Stimulated activated CD4-positive, alpha-beta T cell treated with anti-CD3 and anti-CD28 coated beads, Interleukin-1b, Interleukin-23, amount 100 ng/mL, for 48 hours (primary cell): Measurements from ENCODE around the gene KCNH2.

ENCODE experiments used
- DNase-seq: peaks from one replicate; pipeline ENCODE4 v3.0.0-alpha.2; 2020

KCNH2 gene

DNA sequence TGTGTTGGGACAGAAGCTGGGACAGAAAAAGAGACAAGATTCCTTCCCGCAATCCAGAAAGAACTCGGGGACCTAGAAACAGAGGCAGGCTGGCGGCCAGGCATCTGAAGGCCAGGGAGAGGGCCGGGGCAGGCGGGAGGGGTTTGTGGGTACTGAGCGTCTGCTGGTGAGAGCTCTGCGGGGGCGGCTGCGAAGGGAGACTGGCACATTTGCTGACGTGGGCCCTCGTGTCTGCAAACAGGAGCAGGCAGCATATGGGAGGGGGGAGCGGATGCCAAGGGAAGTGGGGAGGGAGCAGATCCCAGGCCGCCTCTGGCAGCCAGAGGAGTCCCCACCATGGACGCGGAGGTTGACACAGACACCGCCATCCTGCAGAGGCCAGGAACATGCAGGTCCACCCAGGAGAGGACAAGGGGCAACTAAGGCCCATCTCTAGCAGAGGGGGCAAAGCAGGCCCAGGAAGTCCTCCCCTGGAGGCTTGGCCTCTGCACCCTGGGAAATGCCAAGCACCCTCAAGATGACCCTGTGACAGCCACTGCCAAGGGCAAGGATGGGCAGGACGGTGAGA lies 32.2 kb downstream of the KCNH2 start:
- no peak for DNase-seq

DNA sequence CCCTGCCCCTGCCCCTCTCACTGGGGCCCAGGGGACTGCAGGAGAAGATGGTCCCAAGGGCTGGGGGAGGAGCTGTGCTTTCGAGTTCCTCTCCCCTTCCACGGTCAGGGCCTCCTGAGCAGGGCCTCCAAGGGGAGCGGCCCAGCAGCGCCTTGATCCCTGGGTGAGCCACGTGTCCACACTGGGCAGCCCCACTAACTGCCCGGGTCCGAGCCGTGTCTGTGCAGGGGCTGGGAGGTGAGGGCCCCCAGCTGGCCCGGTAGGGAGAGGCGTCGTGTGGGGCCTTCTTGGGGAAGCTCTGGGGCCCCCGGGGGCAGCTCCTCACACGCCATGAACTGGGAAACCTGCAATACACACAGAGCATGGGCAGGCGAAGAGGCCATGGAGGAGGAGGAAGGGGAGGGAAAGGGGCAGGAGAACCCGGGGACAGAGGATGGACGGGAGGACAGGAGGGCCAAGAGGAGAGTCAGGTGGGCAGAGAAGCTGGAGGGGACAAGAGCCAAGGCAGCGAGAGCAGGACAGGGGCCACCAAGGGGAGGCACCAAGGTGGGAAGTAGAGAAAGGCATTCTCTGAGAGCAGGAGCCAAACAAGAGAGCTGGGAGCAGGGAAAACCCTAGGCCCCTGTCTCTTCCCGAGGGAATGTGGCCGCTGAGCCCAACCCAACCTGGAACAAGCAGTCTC lies 32.8 kb downstream of the KCNH2 start:
- no peak for DNase-seq

DNA sequence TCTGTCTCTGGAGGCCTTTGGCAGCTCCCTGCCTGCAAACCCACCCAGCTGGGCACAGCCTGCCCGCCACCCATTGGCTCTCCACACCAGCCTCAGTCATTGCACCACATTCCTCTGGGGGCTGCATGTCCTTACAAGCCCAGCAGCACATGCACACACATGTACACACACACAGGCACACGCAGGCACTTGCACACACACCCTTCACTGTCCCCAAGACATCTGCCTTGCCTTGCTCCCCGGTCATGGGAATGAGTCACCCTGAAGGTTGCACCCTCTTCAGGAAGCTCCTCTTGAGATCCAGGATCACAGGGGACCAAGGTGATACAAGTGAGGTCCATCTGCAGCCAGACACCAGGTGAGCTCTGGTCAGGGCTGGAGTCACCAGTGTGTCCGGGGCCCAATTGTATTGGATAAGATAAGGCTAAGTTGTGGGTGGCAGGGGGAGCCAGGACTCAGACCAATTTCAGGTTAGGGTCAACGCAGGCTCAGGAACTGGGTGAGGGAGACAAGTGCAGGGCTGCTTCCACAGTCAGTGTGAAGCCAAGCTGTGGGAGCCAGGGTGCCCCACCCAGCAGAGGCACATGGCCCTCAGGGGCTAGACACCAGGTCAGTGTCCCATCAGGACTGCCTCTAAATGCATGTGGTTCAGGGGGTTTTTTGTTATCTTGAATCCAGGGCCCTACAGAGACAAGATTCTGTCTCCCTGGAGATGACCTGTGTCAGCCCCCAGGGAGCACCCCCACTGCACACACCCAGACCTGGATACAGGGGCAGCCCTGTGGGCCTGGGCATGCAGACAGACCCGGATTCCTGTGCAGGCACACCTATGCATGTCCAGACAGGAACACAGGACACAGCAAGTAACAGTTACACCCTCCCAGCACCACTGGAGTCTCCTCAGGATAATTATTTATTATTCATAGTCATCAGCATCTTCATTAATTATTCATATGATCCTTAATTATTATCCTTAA lies 33.8 kb downstream of the KCNH2 start:
- DNase-seq: no peak

- no peak for DNase-seq
Measured at GRCh38 chr7:150943453-150943814, 34.7 kb downstream of the KCNH2 start.

- DNase-seq: no peak
Measured at GRCh38 chr7:150942591-150943452, 35.3 kb downstream of the KCNH2 start.

- peak; percentile 45 for DNase-seq
Measured at GRCh38 chr7:150942001-150942590, 36.0 kb downstream of the KCNH2 start.

DNA sequence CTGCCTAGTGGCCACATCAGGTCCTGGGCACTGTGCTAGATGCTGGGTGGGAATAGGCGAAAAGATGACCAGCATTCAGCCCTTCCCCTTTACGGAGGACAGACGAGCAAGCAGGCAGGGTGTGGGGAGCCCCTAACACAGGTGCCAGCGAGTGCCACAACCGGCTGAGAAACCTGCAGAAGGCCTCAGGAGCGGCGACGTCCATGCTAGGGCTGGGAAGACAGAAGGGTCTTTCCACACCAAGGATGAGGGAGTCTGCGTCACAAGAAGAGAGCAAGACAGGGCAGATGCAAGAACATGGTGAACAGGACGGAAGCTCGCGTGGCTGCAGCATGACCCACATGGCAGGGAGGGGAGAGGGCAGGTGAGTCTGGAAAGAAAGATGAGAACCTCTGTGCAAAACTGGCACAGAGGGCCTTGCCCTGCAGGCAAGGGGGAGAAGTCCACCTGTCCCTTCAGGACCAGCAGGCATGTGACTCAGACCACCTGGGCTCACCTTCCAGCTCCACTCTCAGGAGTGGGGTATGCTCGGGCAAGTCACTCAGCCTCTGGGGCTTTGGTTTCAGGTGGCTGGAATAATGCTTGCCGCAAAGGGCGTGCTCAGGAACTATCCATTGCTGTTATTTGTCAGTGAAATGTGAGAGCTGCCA lies 36.6 kb downstream of the KCNH2 start:
- DNase-seq: no peak

DNA sequence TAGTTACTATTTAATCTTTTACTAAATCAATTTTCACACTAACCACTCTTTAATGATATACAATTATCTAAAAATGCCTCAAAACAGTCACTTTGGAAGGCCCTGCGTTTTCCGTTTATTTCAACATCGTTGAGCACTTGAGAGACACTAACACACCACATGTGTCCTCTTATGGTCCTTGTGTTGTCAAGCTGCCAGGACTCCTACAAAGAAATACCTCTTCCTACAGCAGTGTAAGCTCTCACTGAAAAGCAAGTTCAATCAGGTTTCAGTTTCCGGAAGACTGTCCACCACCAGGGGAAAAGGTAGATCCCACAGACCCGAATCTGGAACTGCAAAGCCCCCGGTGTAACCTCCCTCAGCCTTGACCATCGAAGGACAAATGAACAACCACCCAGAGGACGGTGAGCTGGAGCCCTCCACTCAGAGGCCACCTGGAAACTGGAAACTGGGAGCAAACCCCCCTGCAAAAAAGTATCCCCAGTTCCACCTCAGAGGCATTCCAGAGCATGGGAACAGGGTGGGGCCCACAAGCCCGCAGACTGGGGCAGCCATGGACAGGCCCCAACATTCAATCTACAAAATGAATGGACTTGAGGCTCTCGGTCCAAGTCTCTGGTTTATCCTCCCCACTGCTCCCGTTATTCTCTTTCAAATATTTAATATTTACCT lies 37.6 kb downstream of the KCNH2 start:
- no peak for DNase-seq

DNA sequence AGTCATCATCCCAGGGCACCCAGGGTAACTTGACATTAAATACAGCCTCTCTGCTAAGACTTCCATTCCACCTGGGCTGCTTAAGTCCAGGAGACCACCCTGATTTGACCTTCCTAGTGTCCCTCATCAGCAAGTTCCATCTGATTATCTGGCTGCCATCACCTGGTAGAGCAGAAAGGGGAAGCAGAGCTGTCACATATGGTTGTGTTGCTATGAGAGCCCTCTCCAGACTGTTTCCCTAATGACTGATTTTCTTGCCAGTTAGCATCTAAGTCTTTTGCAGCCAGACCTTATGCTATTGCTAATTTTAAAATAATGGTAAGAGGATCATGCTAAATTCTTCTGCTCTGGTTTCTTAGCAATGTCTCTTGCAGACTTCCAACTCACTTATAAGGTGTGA lies 38.7 kb downstream of the KCNH2 start:
- no peak for DNase-seq

- DNase-seq: no peak
Measured at GRCh38 chr7:150939052-150939451, 39.1 kb downstream of the KCNH2 start.

DNA sequence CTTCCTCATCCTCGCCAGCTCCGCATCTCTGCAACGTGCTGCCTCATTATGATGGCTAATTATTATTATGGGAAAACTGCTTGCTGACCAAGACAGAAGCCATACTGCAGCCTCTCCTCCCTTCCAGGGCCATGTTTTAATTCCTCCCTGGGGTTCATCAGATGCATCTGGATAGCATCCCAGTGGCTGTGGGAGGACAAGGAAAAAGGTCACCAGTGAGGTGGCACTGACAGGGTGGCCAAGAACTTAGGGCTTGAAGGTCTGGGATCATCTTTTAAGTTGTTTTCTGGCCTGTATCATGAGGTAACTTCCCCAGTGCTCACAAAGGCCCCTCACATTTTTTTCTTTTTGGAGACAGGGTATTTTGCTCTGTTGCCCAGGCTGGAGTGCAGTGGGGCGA lies 39.6 kb downstream of the KCNH2 start:
- no peak for DNase-seq

DNA sequence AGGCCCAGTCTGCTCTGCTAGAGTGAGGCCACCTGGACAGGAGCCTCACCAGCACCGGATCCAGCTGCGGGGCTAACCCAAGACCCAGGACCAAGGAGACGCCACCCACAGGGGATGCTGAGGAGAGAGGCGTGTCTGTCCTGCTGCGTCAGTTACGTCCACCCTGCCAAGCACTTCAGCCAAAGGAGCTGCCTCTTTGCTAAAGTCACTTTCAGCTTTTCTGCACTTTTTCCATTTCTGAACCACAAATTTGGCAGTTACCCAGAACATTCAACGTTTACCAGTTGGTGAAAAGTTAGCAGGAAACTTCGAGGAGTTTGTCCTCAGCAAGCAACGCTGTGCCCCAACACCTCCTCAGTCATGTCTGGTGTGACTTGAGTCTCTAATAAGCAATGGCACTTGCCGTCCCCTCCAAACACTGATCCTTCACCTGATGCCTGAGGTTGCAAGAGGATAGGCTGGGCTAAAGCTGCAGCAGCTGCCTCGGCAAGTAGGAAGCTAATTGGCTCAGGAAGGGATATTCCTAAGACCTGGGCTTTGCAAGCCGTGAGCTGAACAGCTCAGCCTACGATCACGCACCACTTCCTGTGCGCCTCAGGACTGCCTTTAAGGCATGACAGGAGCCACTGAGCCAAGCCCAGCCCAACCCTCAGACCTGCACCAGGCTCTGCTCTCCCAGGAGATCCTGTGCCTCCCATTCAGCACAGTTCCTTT lies 40.1 kb downstream of the KCNH2 start:
- DNase-seq: peak; percentile 37

- DNase-seq: no peak
Measured at GRCh38 chr7:150936018-150936417, 42.1 kb downstream of the KCNH2 start.

GRCh38 chr7:150935149-150935548 lies 43.0 kb downstream of the KCNH2 start:
- no peak for DNase-seq

- DNase-seq: no peak
Measured at GRCh38 chr7:150934045-150934766, 43.9 kb downstream of the KCNH2 start.

- DNase-seq: no peak
Measured at GRCh38 chr7:150931199-150931869, 46.8 kb downstream of the KCNH2 start.

DNA sequence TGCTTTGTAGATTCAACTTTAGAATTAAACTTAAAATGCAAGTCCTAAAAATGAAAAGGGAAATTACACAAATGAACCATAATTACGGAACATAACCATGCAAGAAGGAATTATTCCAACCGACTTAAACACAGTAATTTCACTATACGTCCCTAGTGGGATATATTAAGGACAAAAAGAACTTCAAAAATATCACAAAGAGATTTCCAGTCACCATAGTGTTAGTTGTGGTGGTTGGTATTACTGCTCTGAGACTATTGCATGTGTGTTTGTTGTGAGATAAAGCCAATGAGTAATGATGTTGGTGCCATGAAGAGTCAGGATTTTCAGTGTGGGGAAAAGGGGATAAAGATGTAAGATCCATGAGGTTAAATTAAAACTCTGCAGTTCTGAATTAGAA lies 49.6 kb downstream of the KCNH2 start:
- DNase-seq: no peak

- no peak for DNase-seq
Measured at GRCh38 chr7:150927956-150928344, 50.2 kb downstream of the KCNH2 start.
